Panc1 (cell line): ENCODE measurements around the gene PTGFR. TPM values are rescaled to one million over a fixed set of nuclear protein-coding genes. Genes with fewer than 3 reads are reported as not detected.

Experiments used
- ATAC-seq: fragments of 200-7000 bp; cut with Tn5 transposase; 2 replicates; pipeline ENCODE4 v1.9.1; 2020; ENCODE audit warnings: mild to moderate bottlenecking, moderate library complexity
- BruUV-seq: library from RNA; stranded (reverse); fragments of 400-500 nt; replicated peaks from 2 replicates; lab custom pipeline; 2021; lab: Mats Ljungman, UMichigan
- CTCF ChIA-PET: fragments of 300-600 bp; sonication (Branson Sonifier 250); formaldehyde crosslinking; loops from one replicate; lab custom pipeline; 2022; ENCODE audit warnings: antibody characterized with exemption; lab: Charles Lee
- POLR2A ChIA-PET: fragments of 300-600 bp; sonication (Branson Sonifier 250); formaldehyde crosslinking; loops from one replicate; lab custom pipeline; 2022; ENCODE audit warnings: antibody characterized with exemption; lab: Charles Lee
- DNase-seq: peaks from one replicate; pipeline ENCODE4 v3.0.0-alpha.2; 2010; ENCODE audit warnings: low read depth, low spot score
- H3K27ac ChIP-seq: 2 replicates; pipeline ENCODE4 v1.5.1; 2011; ENCODE audit warnings: mild to moderate bottlenecking, low read length, inconsistent platforms
- H3K27me3 ChIP-seq: fragments of 200-500 bp; sonication (Bioruptor generic); 2 replicates; pipeline ENCODE4 v1.6.0; 2014; ENCODE audit warnings: low read length, inconsistent platforms; ENCODE audit not compliant: control insufficient read depth, insufficient read depth
- H3K36me3 ChIP-seq: fragments of 200-500 bp; sonication (Bioruptor generic); 2 replicates; pipeline ENCODE4 v1.5.1; 2014; ENCODE audit warnings: inconsistent platforms, mild to moderate bottlenecking, low read length, moderate library complexity; ENCODE audit not compliant: control insufficient read depth, insufficient read depth
- H3K4me1 ChIP-seq: 2 replicates; pipeline ENCODE4 v1.5.1; 2011; ENCODE audit warnings: inconsistent platforms, mild to moderate bottlenecking, low read length, moderate library complexity; ENCODE audit not compliant: control insufficient read depth, insufficient read depth
- H3K4me3 ChIP-seq, 2 experiments: 2 replicates each; pipeline ENCODE4 v1.5.1; 2011 to 2012; ENCODE audit warnings: low read depth in 2 of 2, low read length in 2 of 2, mild to moderate bottlenecking in 2 of 2, inconsistent platforms in 1 of 2, moderate library complexity in 1 of 2
- H3K9me3 ChIP-seq: fragments of 200-500 bp; sonication (Bioruptor generic); 2 replicates; pipeline ENCODE4 v1.5.1; 2014; ENCODE audit warnings: low read depth, mild to moderate bottlenecking, inconsistent platforms, low read length, moderate library complexity; ENCODE audit not compliant: control insufficient read depth, insufficient read depth
- POLR2AphosphoS5 ChIP-seq: IDR thresholded peaks from 2 replicates; pipeline ENCODE4 v1.6.1; 2012; ENCODE audit warnings: mild to moderate bottlenecking, low read depth, low read length, moderate library complexity
- SIN3A ChIP-seq: IDR thresholded peaks from 2 replicates; pipeline ENCODE4 v1.6.1; 2012; ENCODE audit warnings: low read depth, mild to moderate bottlenecking, low read length, moderate library complexity, borderline replicate concordance; ENCODE audit not compliant: insufficient read depth
- TCF7L2 ChIP-seq: IDR thresholded peaks from 2 replicates; pipeline ENCODE4 v1.6.1; 2011; ENCODE audit warnings: mild to moderate bottlenecking, low read depth, low read length, inconsistent platforms
- in situ Hi-C: cut with HindIII; loops from 2 replicates; pipeline ENCODE4 v1.10.0; 2016; ENCODE audit warnings: low sequenced_read_pairs, low pct_unique_long_range_greater_than_20kb
- intact Hi-C: fragments of 100-400 bp; cut with micrococcal nuclease; formaldehyde crosslinking; loops from one replicate; pipeline ENCODE4 v1.10.0; 2022; ENCODE audit not compliant: unreplicated experiment
- total RNA-seq: library from RNA; stranded (reverse); gene quantifications from one replicate; pipeline ENCODE4 v1.2.1, GENCODE V29; 2021; ENCODE audit not compliant: unreplicated experiment
- TF ChIP-seq, protein P1 (sequence below), 2 experiments: IDR thresholded peaks; 2 replicates each; pipeline ENCODE4 v1.6.1; 2011 to 2012; ENCODE audit warnings: low read depth in 2 of 2, control low read depth in 1 of 2, low read length in 1 of 2, mild to moderate bottlenecking in 1 of 2, moderate library complexity in 1 of 2; ENCODE audit not compliant: insufficient read depth in 1 of 2
- TF ChIP-seq, protein P2 (sequence below): fragments of 450-650 bp; IDR thresholded peaks from 2 replicates; pipeline ENCODE4 v1.5.1; 2017; ENCODE audit warnings: mild to moderate bottlenecking

Gene PTGFR
- total RNA-seq, 1 experiment from 2014 or later = not detected

DNA sequence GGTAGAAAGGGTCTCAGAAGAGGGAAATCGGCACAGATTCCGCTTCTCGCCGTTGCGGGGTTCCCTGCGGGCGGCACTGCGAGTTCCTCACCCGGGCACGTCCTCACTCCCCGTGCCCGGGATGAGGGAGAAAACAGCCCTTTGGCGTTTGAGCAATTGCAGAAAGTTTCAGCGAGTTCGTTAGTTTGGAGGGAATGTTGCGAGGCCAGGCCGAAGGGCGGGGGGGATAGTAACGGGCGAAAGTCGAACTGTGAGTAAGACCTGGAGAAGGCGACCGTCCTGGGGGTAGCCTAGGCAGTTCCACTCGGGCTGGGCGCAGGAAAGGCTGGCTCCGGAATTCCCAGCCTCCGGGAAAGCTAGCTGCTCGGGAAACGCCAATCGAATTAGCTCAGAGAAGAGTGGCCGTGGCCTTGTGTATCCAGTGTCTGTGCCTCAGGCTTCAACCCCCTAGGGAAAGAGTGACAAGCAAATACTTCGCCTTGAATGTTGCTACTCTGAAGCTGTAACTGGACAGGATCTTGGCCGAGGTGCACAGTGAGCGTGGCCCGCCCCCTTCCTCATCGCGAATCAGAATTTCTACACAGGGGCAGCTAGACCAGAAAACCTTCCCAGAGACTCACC, 787 bp downstream of the PTGFR start:
- H3K4me1 ChIP-seq = no peaks in the 10 kb centered on the region
- intact Hi-C loops (no loop called here), in situ Hi-C loops (no loop called here)
- no peak for DNase-seq
- no TSS peak for BruUV-seq
- TF ChIP-seq POLR2AphosphoS5 (no peak), TCF7L2 (no peak), SIN3A (no peak)
- TF ChIP-seq, protein P1, sequence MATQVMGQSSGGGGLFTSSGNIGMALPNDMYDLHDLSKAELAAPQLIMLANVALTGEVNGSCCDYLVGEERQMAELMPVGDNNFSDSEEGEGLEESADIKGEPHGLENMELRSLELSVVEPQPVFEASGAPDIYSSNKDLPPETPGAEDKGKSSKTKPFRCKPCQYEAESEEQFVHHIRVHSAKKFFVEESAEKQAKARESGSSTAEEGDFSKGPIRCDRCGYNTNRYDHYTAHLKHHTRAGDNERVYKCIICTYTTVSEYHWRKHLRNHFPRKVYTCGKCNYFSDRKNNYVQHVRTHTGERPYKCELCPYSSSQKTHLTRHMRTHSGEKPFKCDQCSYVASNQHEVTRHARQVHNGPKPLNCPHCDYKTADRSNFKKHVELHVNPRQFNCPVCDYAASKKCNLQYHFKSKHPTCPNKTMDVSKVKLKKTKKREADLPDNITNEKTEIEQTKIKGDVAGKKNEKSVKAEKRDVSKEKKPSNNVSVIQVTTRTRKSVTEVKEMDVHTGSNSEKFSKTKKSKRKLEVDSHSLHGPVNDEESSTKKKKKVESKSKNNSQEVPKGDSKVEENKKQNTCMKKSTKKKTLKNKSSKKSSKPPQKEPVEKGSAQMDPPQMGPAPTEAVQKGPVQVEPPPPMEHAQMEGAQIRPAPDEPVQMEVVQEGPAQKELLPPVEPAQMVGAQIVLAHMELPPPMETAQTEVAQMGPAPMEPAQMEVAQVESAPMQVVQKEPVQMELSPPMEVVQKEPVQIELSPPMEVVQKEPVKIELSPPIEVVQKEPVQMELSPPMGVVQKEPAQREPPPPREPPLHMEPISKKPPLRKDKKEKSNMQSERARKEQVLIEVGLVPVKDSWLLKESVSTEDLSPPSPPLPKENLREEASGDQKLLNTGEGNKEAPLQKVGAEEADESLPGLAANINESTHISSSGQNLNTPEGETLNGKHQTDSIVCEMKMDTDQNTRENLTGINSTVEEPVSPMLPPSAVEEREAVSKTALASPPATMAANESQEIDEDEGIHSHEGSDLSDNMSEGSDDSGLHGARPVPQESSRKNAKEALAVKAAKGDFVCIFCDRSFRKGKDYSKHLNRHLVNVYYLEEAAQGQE (IDR thresholded peaks at IDR 0.05; ENCODE audit: insufficient read depth in 1 of 2, low read depth in 2 of 2, low read length in 1 of 2) = no peak
- TF ChIP-seq, protein P2, sequence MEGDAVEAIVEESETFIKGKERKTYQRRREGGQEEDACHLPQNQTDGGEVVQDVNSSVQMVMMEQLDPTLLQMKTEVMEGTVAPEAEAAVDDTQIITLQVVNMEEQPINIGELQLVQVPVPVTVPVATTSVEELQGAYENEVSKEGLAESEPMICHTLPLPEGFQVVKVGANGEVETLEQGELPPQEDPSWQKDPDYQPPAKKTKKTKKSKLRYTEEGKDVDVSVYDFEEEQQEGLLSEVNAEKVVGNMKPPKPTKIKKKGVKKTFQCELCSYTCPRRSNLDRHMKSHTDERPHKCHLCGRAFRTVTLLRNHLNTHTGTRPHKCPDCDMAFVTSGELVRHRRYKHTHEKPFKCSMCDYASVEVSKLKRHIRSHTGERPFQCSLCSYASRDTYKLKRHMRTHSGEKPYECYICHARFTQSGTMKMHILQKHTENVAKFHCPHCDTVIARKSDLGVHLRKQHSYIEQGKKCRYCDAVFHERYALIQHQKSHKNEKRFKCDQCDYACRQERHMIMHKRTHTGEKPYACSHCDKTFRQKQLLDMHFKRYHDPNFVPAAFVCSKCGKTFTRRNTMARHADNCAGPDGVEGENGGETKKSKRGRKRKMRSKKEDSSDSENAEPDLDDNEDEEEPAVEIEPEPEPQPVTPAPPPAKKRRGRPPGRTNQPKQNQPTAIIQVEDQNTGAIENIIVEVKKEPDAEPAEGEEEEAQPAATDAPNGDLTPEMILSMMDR = no peak
- CTCF ChIA-PET = no interaction called here
- H3K36me3 ChIP-seq = no peaks in the 10 kb centered on the region
- ATAC-seq = no peak
- no peak overlapping the region for H3K27ac ChIP-seq
- no peaks in the 10 kb centered on the region for H3K27me3 ChIP-seq
- H3K4me3 ChIP-seq = peak overlapping the region in 1 of 2 experiments; percentile 35; a peak in 1 of 4 replicates
- H3K9me3 ChIP-seq = no peaks in the 10 kb centered on the region
- POLR2A ChIA-PET = no interaction called here

DNA sequence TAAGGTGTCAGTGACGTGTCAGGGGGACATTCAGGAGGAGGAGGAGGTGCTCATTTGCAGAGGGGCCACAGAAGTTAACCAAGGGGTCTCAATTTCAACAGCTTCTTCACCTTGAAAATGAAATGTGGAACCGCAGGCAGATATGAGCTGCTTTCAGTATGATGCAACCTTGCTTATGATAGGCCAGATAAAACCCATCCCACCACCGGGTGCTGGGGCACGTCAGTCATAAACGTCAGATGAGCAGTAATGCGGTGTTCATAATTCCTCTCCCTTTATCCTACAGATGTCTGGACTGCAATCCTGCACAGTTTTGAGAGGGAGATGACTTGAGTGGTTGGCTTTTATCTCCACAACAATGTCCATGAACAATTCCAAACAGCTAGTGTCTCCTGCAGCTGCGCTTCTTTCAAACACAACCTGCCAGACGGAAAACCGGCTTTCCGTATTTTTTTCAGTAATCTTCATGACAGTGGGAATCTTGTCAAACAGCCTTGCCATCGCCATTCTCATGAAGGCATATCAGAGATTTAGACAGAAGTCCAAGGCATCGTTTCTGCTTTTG, 1.7 kb downstream of the PTGFR start:
- Histone ChIP-seq H3K4me1 (no peaks in the 10 kb centered on the region), H3K36me3 (no peaks in the 10 kb centered on the region), H3K9me3 (no peaks in the 10 kb centered on the region), H3K27ac (no peak overlapping the region), H3K27me3 (no peaks in the 10 kb centered on the region), H3K4me3 (no peak overlapping the region)
- POLR2A ChIA-PET = no interaction called here
- CTCF ChIA-PET = no interaction called here
- intact Hi-C loops (no loop called here), in situ Hi-C loops (no loop called here)
- BruUV-seq = no TSS peak
- ATAC-seq = no peak
- no peak for DNase-seq
- TF ChIP-seq, protein P2 = no peak
- TF ChIP-seq TCF7L2 (no peak), SIN3A (no peak), POLR2AphosphoS5 (no peak)
- TF ChIP-seq, protein P1 (IDR thresholded peaks at IDR 0.05; ENCODE audit: insufficient read depth in 1 of 2, low read depth in 2 of 2, low read length in 1 of 2) = no peak
